ENCODE measurements around the gene WDTC1. TPM values are rescaled to one million over a fixed set of nuclear protein-coding genes. Genes with fewer than 3 reads are reported as not detected.

WDTC1 gene
- total and polyA plus RNA-seq, 9 of the 15 experiments (the other 6 are each of a cell fraction or from before 2014, with no cell fraction given), result 0.18 to 32.3 (median 8.8) TPM

- no peak for TF ChIP-seq ZNF511 (CRISPR knock-in tag; IDR thresholded peaks at IDR 0.05)
- 0 out of 2 replicates have a peak, but pooled peaks have one; percentile 62 for TF ChIP-seq ATF6 (CRISPR knock-in tag; IDR thresholded peaks at IDR 0.05)
- 0 out of 2 replicates have a peak, but pooled peaks have one; percentile 30 for TF ChIP-seq ZBTB33 (CRISPR knock-in tag; IDR thresholded peaks at IDR 0.05)
- TF ChIP-seq SOX6 (IDR thresholded peaks at IDR 0.05), result 0 out of 2 replicates have a peak, but pooled peaks have one; percentile 15
- peak; percentile 97 for TF ChIP-seq SMC3 (conservative IDR thresholded peaks at IDR 0.05; ENCODE audit: insufficient read depth, low read depth, low read length)
- no peak for TF ChIP-seq CHAMP1 (IDR thresholded peaks at IDR 0.05)
- no peak for TF ChIP-seq SAP30 (IDR thresholded peaks at IDR 0.05; ENCODE audit: borderline replicate concordance, insufficient read depth, low read depth, low read length, poor library complexity, severe bottlenecking)
- no peak for TF ChIP-seq SAFB (IDR thresholded peaks at IDR 0.05; ENCODE audit: borderline replicate concordance, low read depth, low read length)
- TF ChIP-seq PTRF (tag; IDR thresholded peaks at IDR 0.05), result no peak
These were observed 50.2 kb downstream of the WDTC1 start (continued) for GRCh38 chr1:27284425-27285273.

Data from K562 (cell line).